Retinal pigment epithelial cell (primary cell): ENCODE results near the gene P2RX6.
"Not testable (repeated sequence)": the region's sequence is repeated elsewhere in the genome, so short reads cannot be mapped to it uniquely, and the experiment has no call there.

ENCODE experiments used
- DNase-seq: peaks from one replicate; pipeline ENCODE4 v3.0.0-alpha.2; 2010; ENCODE audit warnings: low read depth
- H3K4me3 ChIP-seq: 2 replicates; pipeline ENCODE4 v1.5.1; 2011; ENCODE audit warnings: mild to moderate bottlenecking, low read length, control low read depth, moderate library complexity
- TF ChIP-seq, protein P1 (sequence below): conservative IDR thresholded peaks from 2 replicates; pipeline ENCODE4 v1.5.1; 2011; ENCODE audit warnings: low read depth, low read length, control low read depth, inconsistent platforms

Gene P2RX6

DNA sequence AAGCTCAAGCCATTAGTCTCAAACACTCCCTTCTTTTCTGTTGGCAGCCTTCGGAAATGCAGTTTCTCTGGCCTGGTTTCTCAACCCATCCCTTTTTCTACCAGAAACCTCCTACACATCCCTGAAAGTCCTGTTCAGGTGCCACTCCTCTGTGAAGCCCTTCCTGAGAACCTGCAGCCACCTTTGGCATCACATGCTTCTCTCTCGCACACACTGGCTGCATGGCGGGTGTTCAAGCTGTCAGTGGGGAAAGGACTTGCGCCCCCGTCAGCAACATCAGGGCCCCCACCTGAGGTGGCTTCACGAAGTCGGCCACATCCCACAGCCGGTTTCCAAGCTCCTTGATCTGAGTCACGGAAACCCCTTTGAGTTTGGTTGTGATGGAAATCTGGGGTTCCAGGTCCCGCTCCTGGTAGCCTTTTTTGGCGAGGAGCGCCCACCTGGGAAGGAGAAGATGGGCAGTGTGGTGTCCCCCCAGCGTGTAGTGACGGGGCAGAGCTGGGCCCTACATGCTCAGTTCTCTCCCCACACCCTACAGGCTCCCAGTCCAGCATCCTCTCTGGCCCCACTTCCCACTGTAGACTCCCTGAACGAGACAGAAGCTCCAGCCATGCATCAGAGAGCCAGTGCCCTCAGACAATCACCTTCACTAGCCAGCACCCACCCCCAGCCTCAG lies 29.0 kb downstream of the P2RX6 start:
- TF ChIP-seq, protein P1, sequence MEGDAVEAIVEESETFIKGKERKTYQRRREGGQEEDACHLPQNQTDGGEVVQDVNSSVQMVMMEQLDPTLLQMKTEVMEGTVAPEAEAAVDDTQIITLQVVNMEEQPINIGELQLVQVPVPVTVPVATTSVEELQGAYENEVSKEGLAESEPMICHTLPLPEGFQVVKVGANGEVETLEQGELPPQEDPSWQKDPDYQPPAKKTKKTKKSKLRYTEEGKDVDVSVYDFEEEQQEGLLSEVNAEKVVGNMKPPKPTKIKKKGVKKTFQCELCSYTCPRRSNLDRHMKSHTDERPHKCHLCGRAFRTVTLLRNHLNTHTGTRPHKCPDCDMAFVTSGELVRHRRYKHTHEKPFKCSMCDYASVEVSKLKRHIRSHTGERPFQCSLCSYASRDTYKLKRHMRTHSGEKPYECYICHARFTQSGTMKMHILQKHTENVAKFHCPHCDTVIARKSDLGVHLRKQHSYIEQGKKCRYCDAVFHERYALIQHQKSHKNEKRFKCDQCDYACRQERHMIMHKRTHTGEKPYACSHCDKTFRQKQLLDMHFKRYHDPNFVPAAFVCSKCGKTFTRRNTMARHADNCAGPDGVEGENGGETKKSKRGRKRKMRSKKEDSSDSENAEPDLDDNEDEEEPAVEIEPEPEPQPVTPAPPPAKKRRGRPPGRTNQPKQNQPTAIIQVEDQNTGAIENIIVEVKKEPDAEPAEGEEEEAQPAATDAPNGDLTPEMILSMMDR: no peak
- no peak for DNase-seq
- no peak overlapping the region for H3K4me3 ChIP-seq

DNA sequence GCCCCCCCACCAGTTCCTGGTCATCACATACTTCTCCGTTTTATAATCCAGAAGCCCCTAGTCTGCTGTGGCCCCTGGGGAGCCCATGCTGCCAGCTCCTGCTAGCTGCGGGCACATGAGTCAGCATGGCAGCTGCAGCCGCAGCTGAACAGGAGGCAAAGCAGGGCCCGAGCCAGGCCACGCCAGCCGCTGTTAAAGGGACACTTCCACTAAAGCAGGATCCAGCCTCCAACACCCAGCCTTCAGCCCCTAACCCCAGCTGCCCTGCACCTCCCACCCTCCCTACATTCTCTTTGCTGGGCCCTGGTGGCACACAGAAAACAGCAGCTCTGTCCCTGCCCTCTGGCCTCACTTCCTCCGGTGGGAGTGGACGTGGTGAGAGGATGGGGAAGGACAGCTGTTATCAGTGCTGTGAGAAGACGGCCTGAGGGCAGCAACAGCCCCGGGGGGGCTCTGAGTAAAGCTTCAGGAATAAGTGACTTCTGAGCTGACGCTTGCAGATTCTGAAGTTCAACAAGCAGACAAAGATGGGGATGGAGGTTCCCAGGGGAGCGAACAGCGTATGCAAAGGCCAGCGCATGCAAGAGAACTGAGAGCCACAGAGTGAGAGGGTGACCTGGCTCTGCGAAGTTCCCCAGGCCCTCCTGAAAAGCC lies 30.1 kb downstream of the P2RX6 start:
- H3K4me3 ChIP-seq: peak overlapping the region; percentile 77
- TF ChIP-seq, protein P1: no peak
- DNase-seq: no peak

GRCh38 chr22:21045585-21046294 lies 30.8 kb downstream of the P2RX6 start, which contains the start of gene LRRC74B:
TSS of gene LRRC74B (plus strand) at chr22:21045946. CDS start at chr22:21045987, 41 bp downstream.
- TF ChIP-seq, protein P1: no peak
- H3K4me3 ChIP-seq: peak within 1 kb of the TSS; percentile 77
- DNase-seq: peak; percentile 66

DNA sequence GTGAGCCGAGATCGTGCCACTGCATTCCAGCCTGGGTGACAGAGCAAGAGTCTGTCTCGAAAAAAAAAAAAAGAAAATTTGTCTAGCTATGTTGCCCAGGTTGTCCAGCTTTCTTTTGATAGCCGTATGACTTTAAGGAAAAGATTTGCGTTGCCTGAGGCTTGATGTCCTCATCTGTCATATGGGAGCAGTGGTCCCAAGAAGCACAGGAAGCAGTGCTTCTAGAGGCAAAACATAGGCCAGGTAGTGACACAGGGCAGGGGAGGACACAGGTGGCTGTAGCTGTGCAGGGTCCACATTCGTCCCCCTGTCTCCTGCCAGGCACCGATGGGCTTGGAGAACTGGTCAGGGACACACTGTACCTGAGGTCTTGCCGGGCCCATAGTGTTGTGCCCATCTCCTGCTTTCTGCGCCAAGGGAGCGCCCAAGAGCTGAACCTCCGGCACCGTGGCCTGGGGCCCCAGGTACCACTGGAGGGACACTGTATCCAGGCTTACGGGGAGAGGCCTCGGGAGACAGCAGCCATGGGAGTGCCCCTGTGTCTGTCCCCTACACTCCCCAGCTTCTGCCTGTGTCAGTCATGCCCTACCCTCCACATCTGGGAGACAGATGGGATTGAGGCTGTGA lies 32.2 kb downstream of the P2RX6 start:
- TF ChIP-seq, protein P1: no peak
- no peak for DNase-seq
- H3K4me3 ChIP-seq: no peak overlapping the region

DNA sequence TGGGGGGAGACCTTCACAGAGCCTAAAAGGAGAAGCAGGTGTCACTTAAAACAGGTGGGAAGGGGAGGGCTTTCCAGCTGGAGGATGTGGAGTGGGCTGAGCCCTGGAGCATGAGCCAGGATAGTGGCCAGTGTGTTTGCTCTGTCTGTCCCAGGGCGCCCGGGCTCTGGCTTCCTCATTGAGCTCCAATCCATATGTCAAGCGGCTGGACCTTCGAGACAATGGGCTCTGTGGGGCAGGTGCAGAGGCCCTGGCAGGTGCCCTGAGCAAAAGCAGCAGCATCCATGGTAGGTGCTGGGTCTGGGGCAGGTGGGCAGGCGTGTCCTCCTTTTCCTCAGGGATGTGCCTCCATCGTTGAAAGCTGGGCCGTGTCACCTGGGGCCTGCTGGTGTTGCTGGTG lies 32.8 kb downstream of the P2RX6 start:
- no peak overlapping the region for H3K4me3 ChIP-seq
- TF ChIP-seq, protein P1: no peak
- DNase-seq: no peak

GRCh38 chr22:21048448-21048847 lies 33.5 kb downstream of the P2RX6 start:
- not testable (repeated sequence) for H3K4me3 ChIP-seq, DNase-seq

- DNase-seq, H3K4me3 ChIP-seq: not testable (repeated sequence)
These were observed 34.0 kb downstream of the P2RX6 start for GRCh38 chr22:21048965-21049364.
